Right kidney (tissue), 1 donor: ENCODE data around the gene ZBTB17.
"Not testable (repeated sequence)": the region's sequence is repeated elsewhere in the genome, so short reads cannot be mapped to it uniquely, and the experiment has no call there.

ENCODE experiments used
- DNase-seq: peaks from one replicate; pipeline ENCODE4 v3.0.0-alpha.2; 2016

The ZBTB17 gene

DNA sequence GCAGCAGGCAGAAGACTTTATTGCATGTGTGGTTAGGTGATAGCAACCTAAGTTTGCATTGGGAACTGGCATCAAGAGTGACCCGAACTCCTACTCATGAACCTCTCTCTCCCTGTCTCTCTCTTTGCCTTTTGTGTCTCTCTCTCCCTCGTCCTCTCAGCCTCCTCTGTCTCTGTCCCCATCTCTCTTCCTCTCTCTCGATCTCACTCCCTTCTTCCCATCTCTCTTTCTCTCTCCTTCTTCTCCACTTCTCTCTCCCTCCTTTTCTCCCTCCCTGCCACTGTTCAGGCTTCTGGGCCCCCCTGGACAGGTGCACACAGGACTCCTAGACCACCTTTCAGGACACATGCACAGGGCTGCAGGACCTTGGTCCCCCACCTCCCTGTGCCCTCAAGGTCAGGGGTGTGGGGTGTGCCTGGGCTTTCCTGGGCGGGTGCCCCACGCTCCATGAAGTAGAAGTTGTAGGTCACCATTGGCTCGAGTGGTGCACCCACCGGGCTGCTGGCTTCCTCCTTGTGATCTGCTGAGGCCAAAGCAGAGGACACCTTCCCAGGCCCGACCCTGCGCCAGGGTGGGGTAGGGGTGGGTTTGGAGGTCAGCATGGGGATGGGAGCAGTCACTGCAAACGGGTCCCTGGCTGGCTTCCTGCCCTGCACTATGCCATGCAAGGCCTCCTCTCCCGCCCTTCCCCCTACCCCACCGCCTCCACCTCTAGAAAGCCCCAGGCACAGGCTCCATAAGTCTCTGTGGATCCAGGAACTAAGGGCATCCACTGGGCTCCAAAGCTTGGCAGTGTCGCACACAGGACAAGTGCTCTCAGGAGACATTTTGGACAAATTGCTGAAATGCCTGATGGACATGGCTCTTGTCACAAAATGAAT, 13.2 kb upstream of the ZBTB17 start:
- no peak for DNase-seq

DNA sequence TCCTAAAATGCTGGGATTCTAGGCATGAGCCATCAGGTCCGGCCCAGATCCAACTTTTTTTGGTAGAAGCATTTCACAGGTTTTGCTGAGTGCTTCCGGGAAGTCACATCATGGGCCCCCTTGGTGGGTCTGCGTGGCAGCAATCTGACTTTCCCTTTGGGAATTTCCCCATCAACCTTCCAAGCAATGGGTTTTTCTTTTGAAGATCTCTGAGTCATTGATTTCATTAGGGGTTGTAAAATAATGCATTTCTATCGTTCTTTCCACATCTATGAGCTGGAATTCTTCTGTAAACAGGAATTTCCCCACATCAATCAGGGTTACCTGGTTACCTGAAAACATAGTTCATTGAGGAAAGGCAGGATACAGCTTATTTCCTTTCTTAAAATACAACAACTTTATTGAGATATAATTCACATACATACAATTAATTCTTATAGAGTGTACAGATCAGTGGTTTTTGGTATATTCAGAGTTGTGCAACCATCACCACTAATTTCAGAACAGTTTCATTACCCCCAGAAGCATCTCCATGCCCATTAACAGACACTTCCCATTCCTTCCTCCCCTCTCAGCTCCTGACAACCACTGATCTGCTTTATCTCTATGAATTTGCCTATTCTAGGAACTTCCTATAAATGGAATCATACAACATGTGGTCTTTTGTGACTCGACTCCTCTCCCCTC, 9.9 kb upstream of the ZBTB17 start:
- DNase-seq: no peak

DNA sequence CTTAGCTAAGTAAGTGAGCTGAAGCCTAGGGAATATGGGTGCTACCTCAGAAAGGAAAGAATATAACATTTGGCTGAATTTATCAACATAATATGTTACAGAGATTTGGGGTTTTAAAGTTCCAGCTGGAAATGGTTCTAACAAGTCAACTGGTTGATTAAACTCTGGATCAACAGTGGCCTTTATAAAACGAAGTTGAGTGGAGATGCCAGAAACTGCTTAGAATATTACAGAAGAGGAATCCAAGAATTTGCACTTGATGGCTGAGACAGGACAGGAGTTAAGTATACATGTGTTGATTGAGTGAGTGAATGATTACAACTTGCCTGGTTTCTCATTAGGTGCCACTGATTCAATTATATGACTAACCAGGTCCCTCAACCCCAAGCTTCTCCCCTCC, 7.4 kb upstream of the ZBTB17 start:
- no peak for DNase-seq

DNA sequence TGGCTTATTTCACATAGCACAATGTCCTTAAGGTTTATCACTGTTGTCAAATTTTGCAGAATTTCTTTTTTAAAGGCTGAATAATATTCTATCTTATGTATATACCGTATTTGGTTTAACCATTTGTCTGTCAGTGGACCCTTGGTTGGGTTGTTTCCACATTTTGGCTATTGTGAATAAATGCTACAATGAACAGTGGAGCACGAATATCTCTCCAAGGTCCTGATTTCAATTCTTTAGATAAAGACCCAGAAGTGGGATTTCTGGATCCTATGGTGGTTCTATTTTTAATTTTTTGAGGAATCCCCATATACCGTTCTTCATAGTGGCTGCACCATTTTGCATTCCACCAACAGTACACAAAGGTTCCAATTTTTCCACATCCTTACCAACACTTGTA, 5.8 kb upstream of the ZBTB17 start:
- DNase-seq: no peak

DNA sequence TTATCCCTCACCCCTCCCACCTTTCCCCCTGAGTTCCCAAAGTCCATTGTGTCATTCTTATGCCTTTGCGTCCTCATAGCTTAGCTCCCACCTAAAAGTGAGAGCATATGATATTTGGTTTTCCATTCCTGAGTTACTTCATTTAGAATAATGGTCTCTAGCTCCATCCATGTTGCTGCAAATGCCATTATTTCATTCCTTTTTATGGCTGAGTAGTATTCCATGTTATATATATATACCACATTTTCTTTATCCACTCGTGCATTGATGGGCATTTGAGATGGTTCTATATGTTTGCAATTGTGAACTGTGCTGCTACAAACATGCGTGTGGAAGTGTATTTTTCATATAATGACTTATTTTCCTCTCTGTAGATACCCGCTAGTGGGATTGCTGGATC, 2.0 kb upstream of the ZBTB17 start:
- not testable (repeated sequence) for DNase-seq

DNA sequence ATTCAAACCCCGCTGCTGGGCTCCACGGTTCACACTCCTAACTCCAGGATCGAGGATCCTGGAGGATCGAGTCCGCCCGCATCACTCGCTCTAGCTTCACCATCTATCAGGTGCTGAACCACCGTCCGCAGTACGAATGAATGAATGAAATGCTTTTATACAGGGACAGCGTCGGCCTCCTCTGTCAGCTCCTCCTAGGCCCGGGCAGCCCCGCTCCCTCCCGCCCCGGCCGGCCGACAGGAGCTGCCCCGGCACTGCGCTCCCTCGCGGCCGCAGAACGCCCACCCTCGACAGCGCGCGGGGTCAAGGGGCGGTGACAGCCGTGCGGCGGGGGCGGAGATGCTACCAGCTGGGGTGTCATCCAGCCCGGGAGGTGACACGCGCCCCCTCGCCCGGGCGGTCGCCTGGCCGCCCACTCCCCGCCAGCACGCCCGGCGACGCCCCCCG, 520 bp downstream of the ZBTB17 start:
- peak; percentile 58 for DNase-seq

DNA sequence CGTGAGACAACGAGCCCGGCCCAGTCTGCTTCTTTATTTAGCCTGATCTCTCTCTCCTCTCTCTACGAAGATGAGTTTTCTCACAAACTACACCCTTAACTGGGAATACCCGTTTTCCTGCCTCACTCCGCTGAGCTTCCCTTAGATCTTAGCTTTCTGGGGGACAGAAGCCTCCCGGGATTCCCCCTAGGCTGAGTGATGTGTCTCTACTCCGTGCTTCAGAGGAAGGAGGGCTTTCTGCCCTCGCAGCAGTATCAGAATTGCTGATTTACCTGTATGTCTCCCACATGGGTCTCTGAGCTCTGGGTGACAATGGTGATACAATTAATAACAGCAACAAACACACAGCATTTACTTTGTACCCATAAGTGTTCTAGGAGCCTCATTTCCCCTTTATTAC, 1.0 kb downstream of the ZBTB17 start:
- no peak for DNase-seq

DNA sequence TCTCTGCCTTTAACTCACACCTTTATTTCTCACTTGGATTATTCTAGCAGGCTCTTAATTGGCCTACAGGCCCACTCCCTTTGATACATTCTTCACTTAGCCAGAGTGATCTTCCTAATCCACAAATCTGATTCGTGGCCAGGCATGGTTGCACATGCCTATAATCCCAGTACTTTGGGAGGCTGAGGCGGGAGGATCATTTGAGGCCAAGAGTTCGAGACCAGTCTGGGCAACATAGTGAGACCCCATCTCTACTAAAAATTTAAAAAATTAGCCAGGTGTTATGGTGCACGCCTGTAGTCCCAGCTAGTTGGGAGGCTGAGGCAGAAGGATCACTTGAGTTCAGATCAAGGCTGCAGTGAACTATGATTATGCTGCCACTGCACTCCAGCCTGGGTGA, 2.1 kb downstream of the ZBTB17 start:
- DNase-seq: no peak

DNA sequence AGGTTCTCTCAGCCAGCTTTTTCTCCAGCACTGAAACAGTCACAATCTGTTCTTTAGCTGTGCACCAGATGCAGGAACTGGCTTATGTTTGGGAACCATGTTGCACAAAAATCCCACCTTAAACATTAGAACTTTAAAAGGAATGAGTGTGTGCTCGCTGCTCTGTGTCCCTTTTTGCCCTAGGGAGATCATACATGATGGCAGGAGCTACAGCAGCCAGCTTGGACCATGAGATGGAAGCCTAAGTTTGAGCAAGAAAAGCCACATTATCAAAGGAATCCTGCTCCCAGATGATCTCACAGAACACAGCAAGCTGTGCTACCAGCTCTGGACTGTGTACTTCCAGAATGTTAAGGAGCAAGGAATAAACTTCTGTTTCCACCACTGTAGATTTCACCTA, 3.5 kb downstream of the ZBTB17 start:
- no peak for DNase-seq

DNA sequence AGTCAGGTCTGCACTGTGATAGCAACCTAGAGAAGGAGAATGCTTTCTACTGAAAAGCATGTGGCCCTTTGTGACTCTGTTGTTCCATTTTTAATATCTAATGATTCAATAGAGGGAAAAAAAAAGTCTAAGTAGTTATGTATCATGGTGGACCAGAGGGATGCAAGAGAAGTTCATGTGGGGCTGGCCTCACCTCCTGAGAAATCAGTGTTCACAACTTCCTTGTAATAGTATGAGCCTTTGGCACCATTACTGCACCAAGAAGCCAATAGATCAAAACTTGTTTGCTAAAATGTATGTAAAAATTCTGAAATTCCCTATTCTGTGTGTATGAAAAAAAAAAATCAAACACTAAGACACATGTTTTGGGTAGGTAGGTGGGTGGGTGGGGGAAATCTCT, 5.0 kb downstream of the ZBTB17 start:
- DNase-seq: no peak

DNA sequence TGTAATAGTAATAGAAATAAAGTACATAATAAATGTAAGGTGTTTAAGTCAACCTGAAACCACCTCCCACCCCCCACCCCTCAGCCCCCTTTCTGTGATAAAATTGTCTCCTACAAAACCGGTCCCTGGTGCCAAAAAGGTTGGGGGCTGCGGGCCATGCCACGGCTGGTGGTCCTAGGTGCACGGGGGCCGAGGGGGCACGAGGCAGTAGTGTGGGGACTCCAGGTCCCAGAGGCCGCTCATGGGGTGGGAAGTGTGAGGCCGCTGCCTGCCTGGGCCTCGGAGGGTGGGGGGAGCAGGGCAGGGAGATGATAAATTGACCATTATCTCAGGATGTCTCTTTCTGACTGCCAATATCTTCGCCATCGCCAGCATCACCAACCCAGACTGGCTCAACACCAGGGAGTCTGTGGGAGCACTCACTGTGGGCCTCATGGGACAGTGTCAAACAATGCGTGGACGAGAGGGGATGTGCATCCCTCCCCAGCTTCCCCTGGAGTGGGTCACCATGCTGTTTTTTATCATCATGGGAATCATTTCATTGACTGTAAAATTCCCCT, 6.5 kb downstream of the ZBTB17 start:
- DNase-seq: no peak

DNA sequence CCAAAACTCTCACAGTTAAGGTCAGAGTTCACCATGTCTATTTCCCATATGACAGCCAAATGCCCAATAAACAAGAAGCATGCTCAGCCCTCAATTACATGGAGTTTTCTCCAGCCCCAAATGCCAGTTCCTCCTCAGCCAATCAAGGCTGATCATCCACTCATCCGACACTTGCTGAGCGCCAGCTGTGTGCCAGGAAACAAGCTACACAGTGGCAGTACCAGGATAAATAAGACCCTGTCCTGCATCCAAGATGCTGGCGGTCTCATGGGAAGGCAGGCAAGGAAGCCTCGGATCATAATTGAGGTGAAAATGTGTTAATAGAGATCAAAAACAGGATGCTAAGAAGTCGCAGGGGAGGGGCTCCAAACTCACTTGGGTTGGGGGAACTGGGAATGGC, 7.7 kb downstream of the ZBTB17 start:
- no peak for DNase-seq

DNA sequence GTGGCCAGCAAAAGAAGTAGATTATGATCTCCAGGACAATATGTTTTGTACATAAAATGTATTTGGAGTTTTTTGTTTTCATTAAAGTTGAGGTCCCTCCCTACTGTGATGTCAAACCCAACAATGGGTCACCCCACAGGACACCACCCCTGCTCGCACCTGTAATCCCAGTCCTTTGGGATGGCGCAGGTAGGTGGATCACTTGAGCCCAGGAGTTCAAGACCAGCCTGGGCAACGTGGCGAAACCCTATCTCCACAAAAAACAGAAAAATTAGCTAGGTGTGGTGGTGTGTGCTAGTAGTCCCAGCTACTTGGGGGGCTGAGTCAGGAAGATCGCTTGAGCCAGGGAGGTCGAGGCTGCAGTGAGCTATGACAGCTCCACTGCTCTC, 9.0 kb downstream of the ZBTB17 start:
- DNase-seq: no peak

DNA sequence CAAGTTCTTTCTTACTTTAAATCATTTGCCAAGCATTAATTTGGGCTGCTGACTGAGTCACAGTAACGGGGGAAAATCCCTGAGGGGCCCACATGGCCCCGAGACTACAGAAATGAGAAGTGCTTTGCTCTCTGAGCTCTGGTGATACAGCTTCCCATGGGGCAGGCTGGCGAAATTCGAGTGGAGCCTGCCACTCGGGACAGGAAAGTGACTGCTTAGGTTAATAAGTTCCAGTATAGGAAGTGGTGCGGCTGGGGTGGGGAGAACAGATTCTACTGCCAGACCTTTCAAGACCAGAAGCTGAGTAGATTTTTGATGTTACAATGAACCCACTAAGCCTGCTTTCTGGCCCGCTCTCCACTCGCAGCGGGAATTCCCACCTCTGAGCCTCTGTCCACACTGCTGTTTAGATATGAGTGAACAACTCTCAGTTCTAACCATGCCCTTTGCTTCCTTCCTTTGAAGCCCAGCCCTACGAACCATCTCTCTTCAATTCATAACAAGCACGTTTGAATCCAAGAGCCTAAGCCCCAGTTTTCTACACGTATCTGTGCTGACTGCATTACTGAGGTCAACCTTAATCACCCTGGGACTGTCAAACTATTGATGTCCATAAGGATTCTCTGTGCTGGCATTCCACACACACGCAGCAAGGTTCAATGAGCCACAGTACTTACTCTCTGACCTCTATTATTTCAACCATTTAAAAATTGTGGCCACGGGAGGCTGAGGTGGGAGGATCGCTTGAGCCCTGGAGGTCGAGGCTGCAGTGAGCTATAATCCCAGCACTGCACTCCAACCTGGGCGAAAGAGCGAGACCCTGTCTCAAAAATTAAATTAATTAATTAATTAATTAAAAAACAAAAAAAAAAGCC, 9.6 kb downstream of the ZBTB17 start:
- no peak for DNase-seq

DNA sequence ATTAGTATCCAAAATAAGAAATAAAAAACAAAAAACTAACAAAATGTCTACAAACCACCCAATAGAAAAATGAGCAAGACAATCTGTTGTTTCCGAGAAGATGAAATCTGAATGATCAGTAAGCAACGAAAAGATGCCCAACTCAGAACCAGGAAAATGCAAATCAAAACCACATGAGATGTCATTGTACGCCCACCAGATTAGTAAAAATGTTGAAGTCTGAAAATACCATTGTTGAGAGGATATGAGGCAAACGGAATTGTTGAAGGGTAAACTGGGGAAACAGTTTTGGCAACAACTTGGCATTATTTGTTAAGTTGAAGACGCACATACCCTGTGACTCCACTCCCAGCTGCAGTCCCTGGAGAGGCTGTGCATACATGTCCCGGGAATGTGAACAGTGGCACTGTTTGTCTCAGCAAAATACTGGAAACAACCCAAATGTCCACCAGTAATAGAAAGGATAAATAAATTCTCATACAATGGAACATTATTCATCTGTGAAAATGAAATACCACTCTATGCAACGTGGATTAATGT, 10.6 kb downstream of the ZBTB17 start:
- no peak for DNase-seq

DNA sequence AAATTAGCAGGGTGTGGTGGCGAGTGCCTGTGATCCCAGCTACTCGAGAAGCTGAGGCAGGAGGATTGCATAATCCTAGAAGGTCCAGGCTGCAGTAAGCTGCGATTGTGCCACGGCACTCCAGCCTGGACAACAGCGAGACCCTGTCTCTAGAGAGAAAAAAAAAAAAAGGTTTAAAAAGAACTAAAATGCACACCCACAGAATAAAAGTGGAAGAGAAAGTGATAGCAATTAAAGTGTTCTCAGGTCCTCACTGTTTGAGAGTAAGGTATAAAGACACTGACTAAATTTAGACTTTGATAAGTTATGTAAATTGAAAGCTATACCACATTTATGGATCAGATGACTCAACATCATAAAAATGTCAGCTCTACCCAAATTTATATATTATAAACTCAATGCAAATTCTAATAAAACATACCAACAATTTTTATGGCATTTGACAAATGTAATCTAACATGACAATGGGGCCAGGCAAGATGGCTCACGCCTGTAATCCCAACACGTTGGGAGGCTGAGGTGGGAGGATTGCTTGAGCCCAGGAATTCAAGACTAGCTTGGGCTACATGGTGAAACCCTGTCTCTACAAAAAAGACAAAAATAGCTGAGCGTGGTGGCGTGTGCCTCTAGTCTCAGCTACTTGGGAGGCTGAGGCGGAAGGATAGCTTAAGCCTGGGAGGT, 11.8 kb downstream of the ZBTB17 start:
- no peak for DNase-seq

DNA sequence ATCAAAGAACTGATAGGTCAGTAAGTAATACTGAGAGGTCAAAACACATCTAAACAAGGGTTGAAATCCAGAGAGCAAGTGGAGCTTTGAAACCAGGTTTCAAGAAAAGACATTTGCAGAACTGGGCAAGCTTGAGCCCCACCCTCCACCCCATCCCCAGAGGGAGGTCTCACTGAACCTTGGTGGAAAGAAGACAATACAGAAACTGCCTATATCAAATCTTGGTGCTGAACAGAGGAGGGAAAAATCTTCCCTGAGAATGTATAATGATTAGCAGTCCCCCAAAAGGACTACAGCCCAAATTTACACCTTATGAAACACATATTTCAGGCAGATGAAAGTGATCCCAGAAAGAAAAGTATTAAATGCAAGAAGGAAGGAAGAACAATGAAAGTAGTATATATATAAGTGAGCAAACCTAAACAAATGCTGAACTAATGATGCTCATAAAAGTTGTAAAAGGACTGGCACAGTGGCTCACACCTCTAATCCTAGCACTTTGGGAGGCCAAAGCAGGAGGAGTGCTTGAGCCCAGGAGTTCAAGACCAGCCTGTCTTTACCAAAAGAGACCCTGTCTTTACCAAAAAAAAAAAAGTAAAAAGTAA, 12.4 kb downstream of the ZBTB17 start:
- no peak for DNase-seq

DNA sequence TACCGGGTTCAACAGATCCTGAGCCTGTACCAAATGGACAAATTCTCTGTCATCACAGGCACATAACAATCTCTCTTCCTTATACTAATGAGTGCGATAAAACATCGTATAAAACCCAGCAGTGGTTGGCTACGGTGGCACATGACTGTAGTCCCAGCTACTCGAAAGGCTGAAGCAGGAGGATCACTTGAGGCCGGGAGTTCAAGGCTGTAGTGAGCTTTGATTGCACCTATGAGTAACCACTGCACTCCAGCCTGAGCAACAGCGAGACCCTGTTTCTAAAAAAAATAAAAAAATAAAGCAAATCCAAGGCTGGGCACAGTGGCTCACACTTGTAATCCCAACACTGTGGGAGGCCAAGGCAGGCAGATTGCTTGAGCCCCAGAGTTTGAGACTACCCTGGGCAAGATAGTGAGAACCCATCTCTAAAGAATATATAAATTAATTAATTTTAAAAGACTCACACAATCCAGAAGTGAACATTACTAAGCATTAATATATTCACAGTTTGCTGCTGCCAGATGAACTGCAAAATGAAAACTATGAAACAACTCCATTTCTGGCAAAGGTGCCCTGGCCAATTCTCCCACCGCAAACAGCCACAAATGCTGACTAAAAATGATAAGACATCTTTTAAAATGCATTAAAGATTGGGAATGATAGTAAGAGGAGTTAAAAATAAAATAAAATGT, 13.1 kb downstream of the ZBTB17 start:
- no peak for DNase-seq

DNA sequence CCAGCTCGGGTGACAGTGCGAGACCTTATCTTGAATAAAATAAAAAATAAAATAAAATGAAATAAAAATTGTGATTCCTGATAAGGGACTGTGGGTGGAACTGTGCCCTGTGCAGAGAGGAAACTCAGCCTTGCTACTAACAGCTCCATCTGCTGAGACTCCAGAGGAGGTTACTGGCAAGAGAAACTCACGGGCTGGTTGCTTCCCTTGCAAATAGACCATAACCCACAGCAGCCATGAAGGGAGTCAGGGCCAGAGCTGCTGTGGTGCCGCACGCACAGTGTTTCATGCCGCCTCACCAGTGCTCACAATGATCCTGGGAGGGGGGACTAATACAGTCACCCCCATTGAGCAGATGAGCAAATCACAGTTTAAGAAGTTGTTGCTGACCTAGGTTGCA, 13.7 kb downstream of the ZBTB17 start:
- no peak for DNase-seq

DNA sequence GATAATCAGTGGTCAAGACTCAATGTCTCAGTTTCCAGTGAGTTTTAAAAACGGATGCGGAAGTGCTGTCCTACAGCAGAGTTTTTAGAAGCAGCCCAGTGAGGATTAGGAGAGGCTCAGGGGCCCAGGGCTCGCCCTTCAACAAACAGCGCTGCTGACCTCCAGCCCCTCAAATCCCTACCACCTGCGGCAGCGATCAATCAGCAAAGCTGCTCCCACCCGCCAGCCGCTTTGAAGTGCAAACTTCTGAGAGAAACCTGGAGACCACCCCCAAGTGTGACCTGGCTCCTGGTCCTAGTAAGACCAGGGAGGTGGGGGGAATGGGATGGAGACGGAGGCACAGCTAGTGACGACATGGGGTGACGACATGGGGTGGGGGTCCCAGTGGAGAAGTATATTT, 14.4 kb downstream of the ZBTB17 start:
- DNase-seq: no peak

DNA sequence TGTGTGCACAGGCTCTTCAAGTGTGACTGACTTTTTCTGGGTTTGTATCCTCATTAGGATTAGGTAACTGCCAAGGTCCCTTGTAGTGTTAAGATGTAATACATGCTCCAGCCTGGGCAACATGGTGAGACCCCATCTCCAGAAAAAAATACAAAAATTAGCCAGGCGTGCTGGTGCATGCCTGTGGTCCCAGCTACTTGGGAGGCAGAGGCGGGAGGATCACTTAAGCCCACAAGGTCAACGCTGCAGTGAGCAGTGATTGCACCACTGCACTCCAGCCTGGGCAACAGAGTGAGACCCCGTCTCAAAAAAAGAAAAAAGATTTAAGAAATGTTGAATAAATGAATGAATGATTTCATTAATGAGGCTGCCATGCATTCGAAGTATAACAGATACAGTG, 15.1 kb downstream of the ZBTB17 start:
- DNase-seq: no peak
